ENCODE results near the gene YIPF1.
"Not testable (repeated sequence)": the region's sequence is repeated elsewhere in the genome, so short reads cannot be mapped to it uniquely, and the experiment has no call there.

The YIPF1 gene

DNA sequence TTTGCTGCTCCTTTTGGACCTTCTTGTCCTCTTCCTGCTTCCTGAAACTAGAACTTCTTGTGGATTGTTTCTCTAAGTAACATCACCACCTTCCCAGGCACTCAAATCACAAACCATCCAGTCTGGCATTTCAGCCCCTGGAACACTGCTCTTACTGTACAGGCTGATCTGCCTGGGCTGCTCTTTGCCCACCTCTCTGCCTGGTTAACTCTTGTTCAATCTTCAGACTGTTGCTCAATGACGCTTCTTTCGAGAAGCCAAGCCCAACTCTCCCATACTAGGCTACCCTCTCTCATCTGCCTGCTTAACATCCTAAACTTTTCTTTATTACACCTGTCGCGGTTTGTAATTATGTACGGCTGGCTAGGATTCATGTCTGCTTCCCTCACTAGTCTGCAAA is 5.0 kb upstream of the YIPF1 start:
- no peak overlapping the region for H3K27ac ChIP-seq
- TF ChIP-seq, protein P1, sequence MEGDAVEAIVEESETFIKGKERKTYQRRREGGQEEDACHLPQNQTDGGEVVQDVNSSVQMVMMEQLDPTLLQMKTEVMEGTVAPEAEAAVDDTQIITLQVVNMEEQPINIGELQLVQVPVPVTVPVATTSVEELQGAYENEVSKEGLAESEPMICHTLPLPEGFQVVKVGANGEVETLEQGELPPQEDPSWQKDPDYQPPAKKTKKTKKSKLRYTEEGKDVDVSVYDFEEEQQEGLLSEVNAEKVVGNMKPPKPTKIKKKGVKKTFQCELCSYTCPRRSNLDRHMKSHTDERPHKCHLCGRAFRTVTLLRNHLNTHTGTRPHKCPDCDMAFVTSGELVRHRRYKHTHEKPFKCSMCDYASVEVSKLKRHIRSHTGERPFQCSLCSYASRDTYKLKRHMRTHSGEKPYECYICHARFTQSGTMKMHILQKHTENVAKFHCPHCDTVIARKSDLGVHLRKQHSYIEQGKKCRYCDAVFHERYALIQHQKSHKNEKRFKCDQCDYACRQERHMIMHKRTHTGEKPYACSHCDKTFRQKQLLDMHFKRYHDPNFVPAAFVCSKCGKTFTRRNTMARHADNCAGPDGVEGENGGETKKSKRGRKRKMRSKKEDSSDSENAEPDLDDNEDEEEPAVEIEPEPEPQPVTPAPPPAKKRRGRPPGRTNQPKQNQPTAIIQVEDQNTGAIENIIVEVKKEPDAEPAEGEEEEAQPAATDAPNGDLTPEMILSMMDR (IDR thresholded peaks at IDR 0.05) = no peak
- no peak overlapping the region for H3K4me3 ChIP-seq
- DNase-seq (ENCODE audit: low spot score) = no peak

DNA sequence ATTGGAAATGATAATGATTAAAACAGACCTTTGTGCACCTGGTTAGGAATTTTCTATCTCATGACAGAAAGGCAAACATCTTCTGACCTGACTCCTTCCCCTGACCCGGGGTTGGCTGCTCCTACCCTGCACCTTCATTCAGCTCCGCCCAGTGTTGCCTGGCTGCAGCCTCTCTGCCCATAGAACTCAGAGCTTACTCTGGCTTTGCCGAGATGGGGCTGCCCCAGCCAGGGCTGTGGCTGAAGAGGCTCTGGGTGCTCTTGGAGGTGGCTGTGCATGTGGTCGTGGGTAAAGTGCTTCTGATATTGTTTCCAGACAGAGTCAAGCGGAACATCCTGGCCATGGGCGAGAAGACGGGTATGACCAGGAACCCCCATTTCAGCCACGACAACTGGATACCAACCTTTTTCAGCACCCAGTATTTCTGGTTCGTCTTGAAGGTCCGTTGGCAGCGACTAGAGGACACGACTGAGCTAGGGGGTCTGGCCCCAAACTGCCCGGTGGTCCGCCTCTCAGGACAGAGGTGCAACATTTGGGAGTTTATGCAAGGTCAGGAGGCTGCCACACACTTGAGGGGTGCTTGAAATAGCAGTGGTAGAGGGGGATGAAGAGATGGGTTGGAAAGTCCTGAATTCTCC is 4.5 kb upstream of the YIPF1 start, which contains the start of gene DIO1:
DIO1 (plus strand) TSS at position 189 of the 638 bp plus-strand sequence; CDS start at position 213, 24 bp downstream.
- no peak for DNase-seq (ENCODE audit: low spot score)
- TF ChIP-seq, protein P1 (IDR thresholded peaks at IDR 0.05) = no peak
- Histone ChIP-seq H3K27ac (no peak within 1 kb of the TSS), H3K4me3 (no peak within 1 kb of the TSS)

DNA sequence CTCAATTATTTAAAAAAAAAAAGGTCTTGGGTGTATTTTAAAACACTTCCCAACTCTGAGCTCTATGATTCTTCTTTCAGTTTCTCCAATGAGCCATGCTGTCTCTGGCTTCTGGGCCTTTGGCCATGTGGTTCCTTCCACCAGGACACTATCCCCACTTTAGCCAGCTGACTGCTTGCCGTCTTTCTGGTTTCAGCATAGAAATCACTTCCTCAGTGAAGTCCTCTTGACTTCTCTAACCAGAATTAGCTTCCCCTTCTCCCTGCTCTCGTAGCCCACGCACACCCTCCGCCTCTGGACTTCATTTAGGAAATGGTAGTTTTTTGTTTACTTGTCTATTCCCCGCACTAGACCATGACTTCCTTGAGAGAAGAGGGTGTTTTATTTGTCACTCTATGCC is 3.3 kb upstream of the YIPF1 start:
- no peak for DNase-seq (ENCODE audit: low spot score)
- Histone ChIP-seq H3K4me3 (no peak overlapping the region), H3K27ac (no peak overlapping the region)
- TF ChIP-seq, protein P1 (IDR thresholded peaks at IDR 0.05) = no peak

DNA sequence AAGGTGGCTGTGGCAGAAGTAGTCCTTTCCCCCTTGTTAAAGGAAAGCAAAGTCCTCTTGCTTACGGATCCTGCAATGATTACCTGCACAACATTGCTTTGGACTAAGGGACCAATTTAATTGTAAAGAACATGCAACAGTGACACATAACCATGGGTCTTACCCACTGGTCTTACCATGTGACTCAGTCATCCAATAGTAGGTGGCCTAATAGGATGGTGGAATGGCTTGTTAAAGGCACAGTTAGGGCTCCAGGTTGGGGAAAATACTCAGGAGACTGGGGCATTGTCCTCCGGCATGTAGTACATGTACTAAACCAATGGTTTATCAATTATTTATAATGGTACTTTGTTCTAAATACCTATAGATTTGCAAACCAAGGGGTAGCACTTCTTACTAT is 2.1 kb upstream of the YIPF1 start:
- no peak overlapping the region for H3K4me3 ChIP-seq
- no peak for DNase-seq (ENCODE audit: low spot score)
- no peak overlapping the region for H3K27ac ChIP-seq

DNA sequence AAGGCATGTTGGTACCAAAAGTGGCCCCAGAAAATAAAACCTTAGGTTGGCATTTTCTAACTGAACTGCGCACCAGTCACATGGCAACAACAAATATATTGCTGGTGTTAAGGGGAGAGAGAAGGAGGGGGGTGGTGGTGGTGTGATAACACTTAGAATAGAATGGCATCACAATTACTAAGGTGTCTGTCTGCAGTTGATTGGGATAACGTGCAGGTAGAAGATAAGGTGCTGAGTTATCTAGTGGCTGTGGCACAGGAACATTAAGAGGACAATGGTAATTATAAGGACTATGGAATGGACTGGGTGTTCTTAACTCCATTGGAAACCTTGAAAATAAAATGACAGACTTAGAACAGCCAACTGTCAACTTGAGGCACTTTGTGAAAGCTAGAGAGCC is 1.4 kb upstream of the YIPF1 start:
- Histone ChIP-seq H3K27ac (no peak overlapping the region), H3K4me3 (no peak overlapping the region)
- TF ChIP-seq, protein P1 (IDR thresholded peaks at IDR 0.05) = no peak

More for the DNA sequence above, 2.1 kb upstream of the YIPF1 start:
- TF ChIP-seq, protein P1 (IDR thresholded peaks at IDR 0.05) = no peak

DNA sequence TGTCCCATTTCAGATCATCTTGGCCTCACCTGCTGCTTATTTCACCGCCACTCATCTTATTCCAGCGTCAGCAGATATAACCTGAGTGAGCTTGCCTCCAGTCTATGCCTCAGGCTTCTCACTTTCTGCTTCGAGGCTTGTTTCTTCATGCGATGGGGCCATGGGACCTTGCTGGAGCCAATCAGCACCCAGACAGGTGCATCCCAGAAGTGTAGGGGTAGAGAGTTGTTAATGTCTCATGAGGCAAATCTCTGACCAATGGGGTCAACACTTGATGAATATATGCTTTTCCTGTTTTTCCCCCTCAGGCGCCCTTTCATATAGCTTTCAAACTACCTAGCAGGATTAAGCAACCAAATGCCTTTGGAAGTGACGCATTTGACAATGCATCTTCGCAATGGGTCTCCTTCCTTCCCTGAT is 935 bp upstream of the YIPF1 start:
- H3K27ac ChIP-seq = peak overlapping the region; percentile 72 to 86
- DNase-seq (ENCODE audit: low spot score) = no peak
- peak overlapping the region; percentile 97 for H3K4me3 ChIP-seq
- TF ChIP-seq, protein P1 (IDR thresholded peaks at IDR 0.05) = no peak

More for the DNA sequence above, 1.4 kb upstream of the YIPF1 start:
- no peak for DNase-seq (ENCODE audit: low spot score)

DNA sequence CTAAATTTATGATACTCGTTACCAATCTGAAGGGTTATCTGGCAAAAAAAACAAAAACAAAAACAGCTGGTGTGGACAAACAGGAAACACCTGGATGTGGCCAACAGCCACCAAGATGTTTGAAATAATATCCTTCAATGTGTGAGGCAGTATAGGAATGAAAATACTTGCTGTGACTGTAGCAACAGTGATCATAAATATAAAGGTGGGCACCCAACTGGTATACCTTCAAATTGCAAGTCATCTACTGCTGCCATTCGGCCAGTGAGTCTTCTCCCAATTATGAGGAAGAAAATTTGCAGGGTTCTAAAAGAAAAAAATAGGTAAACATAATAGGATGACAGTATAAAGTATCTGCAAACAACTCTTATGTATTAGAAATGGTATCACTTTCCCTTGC is 916 bp downstream of the YIPF1 start:
- H3K27ac ChIP-seq = peak overlapping the region in 1 of 2 donors; percentile 86
- TF ChIP-seq, protein P1 (IDR thresholded peaks at IDR 0.05) = no peak
- peak overlapping the region; percentile 97 for H3K4me3 ChIP-seq
- no peak for DNase-seq (ENCODE audit: low spot score)

DNA sequence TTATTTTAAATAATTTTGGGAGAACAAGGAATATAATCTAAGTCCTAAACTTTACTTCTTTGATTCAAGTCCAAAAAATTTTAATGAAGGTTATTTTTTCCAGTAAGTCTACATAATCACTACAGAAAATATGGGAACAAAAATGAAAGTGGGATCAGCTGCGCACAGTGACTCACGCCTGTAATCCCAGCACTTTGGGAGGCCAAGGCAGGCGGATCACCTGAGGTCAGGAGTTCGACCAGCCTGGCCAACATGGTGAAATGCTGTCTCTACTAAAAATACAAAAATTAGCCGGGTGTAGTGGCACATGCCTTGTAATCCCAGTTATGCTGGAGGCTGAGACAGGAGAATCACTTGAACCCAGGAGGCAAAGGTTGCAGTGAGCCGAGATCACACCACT is 6.0 kb downstream of the YIPF1 start:
- H3K27ac ChIP-seq; H3K4me3 ChIP-seq; DNase-seq (ENCODE audit: low spot score): not testable (repeated sequence)

DNA sequence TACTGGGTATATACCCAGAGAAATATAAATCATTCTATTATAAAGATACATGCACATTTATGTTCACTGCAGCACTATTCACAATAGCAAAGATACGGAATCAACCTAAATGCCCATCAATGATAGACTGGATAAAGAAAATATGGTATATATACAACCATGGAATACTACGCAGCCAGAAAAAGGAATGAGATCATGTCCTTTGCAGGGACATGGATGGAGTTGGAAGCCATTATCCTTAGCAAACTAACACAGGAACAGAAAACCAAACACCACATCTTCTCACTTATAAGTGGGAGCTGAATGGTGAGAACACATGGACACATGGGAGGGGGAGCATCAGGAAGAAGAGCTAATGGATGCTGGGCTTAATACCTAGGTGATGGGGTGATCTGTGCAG is 7.7 kb downstream of the YIPF1 start:
- not testable (repeated sequence) for H3K4me3 ChIP-seq, H3K27ac ChIP-seq

More for the DNA sequence above, 7.7 kb downstream of the YIPF1 start:
- DNase-seq (ENCODE audit: low spot score) = not testable (repeated sequence)

Measured in coronary artery (tissue), 2 donors.